ENCODE results near the gene KLF7.

The KLF7 gene

DNA sequence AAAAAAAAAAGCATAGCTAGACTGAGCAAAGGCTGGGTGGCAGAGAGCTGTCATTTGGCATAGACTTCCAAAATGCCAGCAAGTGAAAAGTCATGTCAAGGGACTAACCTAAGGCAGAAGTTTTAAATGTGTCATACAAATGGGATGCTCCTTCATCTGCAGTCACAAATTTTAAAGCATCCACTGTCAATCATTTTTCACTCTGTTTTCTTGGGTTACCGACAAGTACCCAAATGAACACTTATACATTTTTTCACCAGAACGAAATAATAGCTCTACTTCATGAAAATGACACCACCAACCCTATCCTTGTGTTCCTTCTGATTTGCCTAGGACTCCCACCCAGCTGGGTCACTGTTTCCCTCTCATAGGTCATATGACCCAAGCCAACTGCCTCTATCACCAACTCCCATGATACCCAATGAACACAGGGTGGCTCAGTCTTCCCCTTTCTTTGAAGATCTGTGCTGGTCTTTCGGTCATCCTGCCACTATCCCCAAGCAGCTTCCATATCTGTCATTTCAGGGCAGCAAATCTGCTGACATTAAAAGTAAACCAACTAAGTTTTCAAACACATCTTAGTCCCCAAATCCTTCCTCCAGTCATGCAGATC is 21.5 kb downstream of the KLF7 start:
- DNase-seq: no peak

DNA sequence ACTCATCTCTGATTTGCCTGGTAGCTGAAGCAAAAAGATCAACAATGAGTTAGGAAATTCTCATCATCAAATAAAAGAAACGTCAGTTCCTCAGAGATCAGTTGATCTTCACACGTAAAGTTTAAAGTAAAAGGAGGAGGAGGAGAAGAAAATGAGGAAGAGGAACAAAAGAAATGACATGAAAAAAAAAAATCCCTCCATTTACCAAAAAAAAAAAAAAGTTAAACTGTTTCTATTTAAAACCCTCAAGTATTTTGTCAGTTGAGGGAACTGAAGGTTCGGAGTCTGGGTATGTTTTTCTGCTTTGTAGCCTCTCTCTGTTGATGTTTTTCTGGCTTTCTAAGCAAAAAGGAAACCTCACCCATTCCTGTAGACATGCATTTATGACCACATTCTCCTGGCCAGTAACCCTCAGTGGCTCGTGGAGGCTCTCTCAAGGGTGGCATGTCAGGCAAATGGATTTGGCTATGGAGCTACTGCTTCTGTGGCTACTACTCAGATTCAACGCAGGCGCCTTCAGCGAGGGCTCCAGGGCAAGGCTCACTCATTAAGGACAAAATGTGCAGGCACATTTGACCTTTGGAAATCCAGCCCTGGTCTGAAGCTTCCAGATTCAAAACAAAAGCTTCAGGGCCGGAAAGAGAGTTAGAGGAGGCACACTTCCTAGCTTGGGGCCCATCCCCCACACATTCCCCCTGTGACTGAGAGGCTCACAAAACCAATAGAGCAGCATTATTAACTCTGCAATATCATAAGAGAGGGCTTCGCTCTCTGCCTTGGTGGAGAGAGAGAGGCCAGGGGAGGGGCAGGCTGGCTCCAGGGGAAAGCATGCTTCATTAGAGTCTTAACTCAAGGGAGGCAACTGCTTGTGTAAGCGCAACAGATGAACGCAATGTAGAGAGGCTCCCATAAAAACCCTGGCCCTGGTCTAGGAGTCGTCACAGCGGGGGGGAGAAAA is 22.3 kb downstream of the KLF7 start:
- peak; percentile 37 for DNase-seq

DNA sequence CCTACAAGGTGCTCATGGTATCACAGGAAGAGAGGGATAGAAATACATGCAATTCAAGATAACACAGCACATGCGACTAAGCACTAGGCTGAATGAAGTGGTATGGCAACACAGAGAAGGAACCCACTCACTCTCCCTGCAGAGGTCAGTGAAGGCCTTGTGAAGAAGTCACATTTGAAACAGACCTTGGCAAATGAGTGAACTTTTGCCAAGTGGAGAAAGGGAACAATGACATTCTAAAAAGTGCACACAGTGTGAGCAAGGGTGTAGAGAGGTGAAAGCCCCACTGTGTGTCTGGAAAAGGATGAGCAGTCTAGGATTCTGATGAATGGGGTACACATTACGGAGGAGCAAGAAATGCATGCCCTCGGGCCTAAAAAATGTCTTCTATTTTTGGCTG is 23.3 kb downstream of the KLF7 start:
- DNase-seq: no peak

DNA sequence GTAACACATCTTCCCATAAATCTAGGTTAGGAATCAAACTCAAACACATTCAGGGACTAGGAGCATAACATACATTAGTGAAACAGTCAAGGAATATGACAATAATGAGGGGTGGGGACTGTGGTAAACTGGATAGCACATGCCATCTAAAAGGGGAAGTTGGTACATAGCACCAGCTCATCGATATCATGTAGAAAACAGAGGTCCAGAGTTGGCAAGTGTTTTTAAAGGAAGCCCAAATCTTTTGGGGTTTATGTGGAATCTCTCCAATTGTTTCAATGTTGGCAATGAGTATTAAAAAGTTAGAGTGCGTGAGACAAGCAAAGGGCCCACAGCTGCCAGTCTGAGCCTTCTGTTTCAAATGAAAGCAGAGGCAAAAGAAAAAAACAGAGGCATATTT is 24.4 kb downstream of the KLF7 start:
- no peak for DNase-seq

DNA sequence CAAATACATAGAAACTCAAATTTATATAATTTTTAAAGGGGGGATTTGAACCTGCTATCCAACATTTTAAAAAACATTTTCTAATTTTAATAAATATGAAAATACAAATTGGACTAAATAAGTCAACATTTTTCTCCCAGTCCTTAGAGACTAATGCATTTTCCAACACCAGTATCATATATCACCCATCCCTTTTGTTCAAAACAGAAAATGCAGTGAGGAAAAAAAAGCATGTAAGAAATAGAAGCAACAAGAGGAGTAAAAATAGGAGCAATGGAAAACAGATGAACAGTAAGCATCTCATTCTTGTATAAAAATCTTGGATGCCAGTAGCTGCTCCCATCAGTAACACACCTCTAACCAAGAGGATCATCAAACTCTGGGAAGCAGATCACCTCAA is 25.5 kb downstream of the KLF7 start:
- no peak for DNase-seq

DNA sequence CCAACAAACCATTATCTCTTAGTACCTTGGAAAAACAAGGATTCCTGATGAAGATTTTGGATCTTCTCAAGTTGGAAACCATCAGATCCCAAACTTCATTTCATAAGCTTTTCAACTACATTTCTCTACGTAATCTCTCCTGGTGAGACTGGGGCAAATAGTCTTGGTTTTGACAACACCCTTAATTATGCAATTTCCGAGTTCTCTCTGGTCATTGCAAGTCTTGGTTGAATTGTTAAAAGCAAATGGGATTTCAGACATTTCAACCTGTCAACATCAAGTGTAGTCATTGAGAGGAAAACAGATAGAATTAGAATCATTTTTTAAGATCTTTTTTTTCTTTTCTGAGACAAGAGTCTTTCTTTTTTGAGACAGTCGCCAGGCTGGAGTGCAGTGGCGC is 26.2 kb downstream of the KLF7 start:
- no peak for DNase-seq

DNA sequence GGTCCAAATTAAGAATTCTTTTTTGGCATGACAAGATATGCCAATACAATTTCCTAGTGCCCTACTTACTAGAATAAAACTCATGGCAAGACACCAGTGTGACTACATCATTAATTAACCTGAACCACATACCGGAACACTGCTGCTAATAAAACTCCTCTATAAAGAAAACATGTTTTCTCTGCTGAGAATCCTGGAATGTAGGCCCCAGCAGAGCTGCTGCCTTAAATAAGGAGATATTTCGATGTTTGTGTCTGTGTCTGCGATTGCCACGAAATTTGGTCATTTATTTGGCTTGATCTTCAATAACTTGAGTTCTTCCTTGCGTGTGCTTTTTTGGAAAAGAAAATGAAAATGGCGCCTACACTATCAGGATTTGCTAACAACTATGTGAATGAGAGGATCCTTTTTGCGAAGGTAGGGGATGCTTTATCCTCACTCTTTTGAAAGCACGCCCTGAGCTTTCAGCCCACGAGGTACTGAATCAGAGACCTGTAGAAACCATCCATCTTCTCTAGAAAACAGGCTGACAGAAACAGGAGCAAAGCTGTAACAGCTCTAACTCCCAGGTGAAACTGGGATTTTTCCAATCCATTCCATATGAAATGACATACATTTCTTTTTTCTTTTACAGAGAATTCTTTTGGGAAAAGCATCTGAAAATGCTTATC is 27.0 kb downstream of the KLF7 start:
- no peak for DNase-seq

DNA sequence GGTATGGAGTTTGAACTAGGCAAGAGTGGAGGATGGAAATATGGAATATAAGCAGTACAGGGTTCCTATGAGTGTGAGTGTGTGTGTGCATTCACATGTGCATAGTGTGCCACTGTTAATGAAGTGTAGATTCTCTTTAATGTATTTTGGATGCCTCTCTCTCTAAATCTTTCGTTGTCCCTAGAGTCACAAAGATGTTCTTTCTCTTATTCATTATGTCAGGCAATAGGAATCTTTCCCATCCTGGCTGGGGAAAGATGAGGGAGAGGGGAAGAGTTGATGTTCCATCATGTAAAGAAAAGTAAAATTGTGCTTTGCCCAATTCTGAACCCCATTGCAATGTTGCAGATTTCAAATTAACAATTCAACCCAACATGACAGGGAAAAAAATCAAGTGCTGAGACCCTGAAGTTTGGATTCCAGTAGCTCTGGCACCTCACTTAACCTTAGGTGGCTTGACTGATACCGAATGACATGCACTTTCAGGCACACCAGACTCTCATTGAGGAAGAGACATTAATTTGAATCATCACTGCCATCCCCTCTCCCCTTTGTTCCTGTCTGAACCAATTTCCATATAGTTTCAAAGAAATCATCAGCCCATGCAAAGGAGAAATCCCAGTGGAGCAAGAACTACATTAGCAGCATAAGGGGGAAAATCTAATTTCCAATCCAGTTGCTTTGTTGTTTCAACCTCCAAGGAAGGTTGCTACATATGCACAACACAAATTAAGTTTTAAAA is 28.0 kb downstream of the KLF7 start:
- no peak for DNase-seq

DNA sequence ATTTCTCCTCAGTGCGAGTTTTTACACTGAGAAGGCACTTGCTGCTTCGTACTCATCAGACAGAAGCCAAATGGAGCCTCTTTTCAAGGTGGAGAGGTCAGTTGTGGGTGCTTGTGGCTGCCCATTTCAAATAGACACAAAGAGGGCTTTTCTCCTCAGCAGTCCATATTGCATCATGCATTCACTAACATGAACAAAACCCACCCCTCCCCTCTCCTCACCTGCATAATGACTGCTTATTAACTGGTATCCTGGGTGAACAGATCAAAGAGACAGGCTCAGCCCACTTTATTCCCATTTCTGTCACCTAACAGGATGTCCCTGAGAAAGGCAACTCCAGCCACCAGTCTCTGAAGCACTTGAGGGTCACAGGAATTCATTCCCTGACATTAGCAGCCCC is 28.9 kb downstream of the KLF7 start:
- DNase-seq: no peak

DNA sequence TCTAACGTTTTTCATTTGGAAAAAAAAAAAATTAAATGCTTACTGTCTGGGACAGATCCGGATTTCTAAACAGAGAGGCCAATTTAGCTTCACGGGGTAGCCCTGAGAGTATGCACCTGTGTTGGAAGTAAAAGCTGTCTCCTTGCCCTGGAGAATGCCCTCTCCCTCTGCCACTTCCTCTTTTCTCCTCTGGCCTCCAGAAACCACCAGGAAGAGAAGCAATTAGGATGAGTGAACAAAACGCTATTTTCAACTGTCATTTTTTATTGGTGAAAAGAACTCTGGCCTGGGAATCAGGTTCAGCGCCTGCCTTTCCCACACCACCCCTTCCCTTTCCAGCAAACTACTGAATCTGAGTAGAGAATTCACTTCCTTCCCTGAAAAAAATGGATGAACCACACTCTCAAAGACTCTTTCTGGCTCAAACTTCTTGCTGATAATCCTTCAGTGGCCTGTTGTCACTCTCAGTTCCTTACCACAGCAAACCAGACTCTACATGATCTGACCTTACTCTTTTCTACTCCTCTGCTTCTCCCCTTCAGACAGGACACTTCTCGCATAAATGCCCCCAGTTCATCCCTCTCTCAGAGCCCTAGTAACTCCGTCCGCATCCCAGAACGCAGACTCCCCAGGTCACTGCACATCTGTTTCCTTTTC is 29.8 kb downstream of the KLF7 start:
- DNase-seq: no peak

DNA sequence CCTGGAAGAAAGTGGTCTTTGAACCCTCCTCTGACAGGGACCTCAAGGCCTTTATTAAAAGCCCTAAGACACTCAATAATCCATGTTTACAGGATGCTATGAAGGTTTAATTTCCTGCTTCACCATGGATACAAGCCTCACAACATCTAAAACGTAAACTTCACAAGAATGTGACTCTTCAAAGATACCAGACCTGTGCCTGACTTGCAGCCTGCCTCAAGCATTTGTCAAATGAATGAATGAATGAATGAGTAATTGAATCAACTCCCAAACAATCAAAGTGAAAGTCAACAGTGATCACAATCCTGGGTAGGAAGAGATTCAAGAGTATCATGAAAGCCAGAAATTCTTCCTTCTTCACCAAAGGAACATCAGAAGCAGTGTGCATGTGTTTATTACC is 30.4 kb downstream of the KLF7 start:
- DNase-seq: no peak

DNA sequence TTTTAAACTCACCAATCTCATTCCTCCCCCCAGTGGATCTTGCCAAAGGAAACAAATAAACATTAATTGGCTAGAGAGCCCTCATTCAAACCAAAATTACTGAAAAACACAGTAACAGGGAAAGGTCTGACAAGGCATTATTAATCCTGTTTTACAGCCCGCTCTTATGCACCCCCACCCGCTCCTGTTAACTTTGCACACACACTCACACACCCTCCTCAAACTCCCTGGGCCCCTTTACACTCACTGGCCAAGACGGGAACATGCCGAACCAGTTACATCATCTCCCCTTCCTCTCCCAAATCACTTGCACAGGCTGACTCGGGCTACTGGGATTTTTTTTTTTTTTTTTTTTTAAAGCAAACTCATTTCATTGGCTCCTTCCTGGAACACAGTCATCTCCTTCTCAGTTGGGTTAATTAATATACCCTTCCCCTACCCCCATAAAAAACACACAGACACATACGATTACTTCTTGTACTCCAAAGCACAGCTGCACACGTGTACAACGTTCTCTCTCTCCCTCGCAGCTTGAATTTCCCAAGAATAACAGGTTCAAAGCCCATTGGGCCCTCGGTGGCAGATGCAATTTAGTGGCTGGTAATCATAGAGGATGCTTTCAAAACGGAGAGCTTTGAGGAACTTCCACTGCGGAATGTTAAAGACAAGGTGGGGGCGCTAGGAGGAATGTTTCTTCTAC is 31.8 kb downstream of the KLF7 start:
- no peak for DNase-seq

DNA sequence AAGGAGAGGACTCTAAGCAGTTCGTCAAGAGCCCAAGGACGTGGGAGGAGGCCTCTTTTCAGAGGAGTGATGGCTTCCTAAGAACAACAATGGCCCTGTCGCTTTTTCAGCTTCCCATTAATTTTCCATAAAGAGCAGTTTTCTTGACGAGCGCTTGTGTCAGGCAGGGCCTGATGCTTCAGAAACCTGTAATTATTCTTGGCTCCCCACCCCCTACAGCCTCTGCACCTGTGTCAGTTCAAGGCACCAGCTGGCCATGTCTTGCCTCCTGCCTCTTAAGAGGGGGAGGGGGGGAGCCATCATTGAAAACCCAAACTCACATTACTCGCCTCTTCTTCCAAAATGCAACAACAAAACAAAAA is 32.3 kb downstream of the KLF7 start:
- no peak for DNase-seq

DNA sequence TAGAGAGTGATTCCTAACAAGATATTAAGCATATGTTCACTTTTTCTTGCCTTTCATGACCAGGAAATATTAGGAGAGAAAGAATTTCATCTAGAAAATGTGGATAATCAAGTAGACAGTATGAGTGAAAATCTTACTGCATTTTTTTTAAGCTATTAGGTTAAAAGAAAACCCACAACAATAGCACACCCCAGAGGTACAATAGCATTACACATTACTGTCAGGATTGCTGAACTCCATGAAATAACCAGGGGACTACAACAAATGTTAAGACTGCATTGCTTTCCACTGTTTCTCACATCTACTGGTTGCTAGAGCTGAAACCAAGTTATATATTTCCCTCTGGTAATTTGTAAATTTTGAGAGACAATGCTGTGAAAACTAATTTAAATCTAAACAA is 33.7 kb downstream of the KLF7 start:
- no peak for DNase-seq

DNA sequence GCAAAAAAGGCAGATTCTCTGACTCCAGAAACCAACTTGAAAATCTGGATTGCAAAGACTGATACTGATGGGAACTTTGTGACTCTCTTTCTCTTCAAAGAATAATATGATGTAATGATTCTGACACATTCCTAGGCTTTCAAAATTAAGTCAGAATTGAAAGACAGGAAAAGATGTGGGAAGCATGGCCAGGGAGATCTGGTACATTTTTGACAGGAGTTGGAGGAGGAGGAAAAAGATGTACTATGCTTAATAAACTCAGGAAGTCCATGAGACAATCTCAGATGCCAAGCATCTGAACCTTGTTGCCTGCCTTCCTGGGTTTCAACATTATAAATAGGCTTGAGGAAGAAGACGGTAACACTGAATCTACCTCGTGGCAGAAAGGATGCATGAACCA is 34.2 kb downstream of the KLF7 start:
- no peak for DNase-seq

DNA sequence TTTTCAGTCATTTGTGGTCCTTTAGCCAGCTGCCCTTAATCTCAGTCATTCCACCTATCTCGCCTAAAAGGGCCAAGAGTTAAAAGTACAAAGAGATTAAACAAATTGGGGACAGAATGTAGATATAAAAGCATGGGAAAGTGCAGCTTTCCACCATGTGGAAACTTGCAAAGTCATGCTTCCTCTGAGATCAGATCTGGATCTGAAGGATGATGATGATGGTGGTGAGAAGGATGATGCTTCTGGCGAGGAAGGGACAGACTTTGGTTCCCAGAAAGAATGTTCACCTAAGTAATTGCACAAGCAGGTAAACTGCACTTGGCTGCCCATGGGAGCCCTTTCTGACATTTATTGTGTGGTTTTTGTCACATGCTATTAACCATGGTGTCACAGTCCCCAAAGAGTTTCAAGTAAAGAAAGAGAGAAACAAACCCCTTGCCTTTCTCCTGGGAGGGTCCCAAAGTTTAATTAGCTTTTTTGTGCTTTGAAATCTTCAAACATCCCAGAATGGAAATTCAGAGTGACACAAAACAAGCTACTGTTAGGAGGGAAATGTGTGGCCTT is 34.7 kb downstream of the KLF7 start:
- no peak for DNase-seq

DNA sequence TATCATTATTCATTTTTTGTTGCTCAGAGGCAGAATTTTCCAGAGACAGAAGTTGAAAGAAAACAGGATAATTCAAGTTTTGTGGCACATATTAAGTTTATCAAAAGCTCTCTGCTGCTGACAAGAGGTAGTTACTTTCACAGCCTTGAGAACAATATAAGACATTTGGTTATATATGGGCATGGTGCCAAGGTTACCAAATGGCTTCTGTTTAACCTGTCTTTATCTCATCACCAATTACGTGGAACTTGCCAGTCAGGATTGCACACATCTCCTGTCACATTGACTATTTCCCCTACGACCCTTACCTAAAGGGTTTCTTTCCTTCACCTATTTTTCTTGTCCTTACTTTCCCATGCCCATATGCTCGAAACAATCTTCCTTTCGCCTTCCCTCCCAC is 35.9 kb downstream of the KLF7 start:
- no peak for DNase-seq

DNA sequence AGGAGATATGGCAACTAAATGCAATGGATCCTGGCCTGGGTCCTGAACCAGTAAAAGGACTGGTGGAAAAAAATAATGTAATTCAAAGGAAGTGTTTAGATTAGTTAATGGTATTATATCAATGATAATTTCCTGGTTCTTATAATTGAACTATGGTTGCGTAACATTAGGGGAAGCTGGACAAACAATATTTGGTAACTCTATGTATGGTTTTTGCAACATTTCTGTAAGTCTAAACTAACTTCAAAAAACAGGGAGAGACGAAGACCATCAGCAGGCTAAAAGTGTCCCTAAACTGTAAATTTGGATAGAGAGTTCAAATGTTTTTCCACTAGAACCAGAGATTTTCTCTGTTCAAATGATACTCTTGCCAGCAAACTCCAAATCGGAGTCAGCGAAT is 36.9 kb downstream of the KLF7 start:
- DNase-seq: no peak

DNA sequence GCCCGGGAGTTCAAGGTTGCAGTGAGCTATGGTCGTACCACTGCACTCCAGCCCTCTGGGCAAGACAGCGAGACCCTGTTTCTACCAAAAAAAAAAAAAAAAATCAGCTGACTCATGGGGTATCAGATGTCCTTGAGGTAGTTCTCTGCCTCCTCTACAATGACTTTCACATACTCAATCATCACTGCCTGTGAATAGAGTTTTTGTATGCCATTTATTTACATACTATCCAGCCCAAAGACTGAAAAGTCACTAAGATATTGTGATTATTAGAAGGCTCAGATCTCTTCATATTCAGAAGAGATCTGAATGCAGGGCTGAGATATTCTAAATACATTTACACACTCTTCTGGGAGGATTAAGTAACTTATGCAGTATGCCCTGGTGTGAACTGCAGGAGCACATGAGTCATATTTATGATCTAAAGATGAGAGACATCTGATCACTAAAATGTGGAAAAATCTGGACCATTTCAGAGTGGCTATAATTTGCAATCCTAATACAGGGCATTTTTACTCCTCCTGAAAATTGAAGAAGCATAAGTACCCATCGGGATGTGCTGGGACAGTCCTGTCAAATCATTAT is 38.9 kb downstream of the KLF7 start:
- no peak for DNase-seq

DNA sequence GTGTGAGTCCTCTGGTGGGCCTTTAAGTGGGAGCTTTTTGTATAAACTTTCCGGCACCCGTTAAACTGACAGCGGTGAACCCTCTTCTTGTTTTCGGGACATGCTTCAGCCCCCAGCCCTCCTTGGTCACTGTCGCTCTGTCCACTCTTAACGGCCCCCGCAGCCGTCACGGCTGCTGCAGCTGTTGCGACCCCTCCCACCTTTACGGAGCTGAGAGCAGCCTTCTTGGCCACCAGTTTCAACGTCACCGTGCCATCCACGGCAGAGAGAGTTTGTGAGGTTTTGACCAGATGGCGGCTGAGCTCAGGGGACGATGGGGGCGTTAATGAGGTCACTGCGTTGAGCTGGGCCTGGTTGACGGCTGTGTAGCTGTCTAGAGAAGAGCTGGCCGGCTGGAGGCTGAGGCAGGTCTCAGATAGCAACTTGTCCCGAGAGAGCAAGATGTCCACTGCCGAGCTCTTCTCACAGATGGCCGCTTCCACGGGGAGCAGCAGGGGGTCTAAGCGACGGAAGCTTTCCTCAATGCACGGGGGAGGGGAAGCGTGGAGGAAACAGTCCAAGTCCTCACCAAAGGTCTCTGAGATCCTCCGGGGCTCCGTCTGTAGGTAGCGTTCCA is 41.9 kb downstream of the KLF7 start:
- no peak for DNase-seq

DNA sequence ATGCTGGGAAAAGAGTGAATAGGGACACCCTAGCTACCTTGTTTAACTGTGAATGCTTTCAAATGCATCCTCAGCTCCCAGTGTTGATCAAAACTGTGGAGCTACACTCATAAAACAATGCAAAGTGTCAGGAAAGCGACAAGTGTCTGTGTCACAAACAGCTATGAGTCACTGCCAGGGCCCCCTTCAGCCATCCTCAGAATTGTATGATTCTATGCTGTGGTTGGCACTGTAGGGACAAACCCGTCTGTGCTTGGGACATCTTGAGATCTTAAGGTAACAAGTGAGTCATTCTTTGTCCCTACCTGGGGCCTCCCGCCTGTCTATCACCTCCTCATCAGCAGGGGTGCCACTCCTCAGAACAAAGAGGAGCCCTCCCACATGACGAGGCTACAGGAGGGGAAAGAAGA is 42.4 kb downstream of the KLF7 start:
- no peak for DNase-seq

Data from NCI-H510A (cell line).